Measurements from ENCODE around the gene CDH13. TPM values are rescaled to one million over a fixed set of nuclear protein-coding genes. Genes with fewer than 3 reads are reported as not detected.

The CDH13 gene
- total and polyA plus RNA-seq, 8 donors = 0.12 to 21.4 (median 1.7) TPM; not detected in 1

DNA sequence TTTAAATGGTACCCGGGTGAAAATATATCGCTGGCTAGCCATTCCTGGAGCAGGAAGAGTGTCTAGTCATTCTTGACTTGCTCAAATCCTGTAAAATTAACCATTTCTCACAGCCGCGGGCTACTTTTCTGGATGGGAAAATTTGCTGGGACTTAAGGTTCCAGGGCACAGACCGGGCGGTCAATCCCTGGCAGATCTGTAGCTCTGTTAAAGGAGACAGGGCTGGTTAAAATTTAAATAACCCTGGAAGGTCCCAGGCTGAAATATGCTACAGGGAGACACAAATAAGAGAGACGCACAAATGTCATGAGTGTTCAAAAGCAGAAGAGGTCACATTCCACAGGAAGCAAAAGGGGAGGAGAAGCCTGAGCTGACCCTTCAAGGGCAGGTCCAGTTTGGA, 951.4 kb downstream of the CDH13 start:
- Histone ChIP-seq H3K36me3 (no peaks in the 10 kb centered on the region), H3K27me3 (peaks cover 0 to 4% (median 0%) of the 10 kb centered on the region in 3 donors), H3K4me3 (no peak overlapping the region), H3K9me3 (peaks cover 0 to 13% (median 0%) of the 10 kb centered on the region in 4 donors), H3K4me1 (no peaks in the 10 kb centered on the region), H3K27ac (no peak overlapping the region)
- TF ChIP-seq POLR2AphosphoS5 (IDR thresholded peaks at IDR 0.05) (no peak), POLR2A (IDR thresholded peaks at IDR 0.05) (no peak), EP300 (IDR thresholded peaks at IDR 0.05) (no peak)
- TF ChIP-seq, protein P1, sequence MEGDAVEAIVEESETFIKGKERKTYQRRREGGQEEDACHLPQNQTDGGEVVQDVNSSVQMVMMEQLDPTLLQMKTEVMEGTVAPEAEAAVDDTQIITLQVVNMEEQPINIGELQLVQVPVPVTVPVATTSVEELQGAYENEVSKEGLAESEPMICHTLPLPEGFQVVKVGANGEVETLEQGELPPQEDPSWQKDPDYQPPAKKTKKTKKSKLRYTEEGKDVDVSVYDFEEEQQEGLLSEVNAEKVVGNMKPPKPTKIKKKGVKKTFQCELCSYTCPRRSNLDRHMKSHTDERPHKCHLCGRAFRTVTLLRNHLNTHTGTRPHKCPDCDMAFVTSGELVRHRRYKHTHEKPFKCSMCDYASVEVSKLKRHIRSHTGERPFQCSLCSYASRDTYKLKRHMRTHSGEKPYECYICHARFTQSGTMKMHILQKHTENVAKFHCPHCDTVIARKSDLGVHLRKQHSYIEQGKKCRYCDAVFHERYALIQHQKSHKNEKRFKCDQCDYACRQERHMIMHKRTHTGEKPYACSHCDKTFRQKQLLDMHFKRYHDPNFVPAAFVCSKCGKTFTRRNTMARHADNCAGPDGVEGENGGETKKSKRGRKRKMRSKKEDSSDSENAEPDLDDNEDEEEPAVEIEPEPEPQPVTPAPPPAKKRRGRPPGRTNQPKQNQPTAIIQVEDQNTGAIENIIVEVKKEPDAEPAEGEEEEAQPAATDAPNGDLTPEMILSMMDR (IDR thresholded peaks at IDR 0.05) = no peak
- intact Hi-C loops (cut with DNase I; ENCODE audit: low total_unique reads) = no loop called here
- WGBS, 5 donors = 63 to 85% (median 75%) methylated on average over 7 of the region's 7 CpGs
- DNase-seq = no peak

GRCh38 chr16:83579027-83579426, 952.3 kb downstream of the CDH13 start:
- peaks cover 0 to 13% (median 0%) of the 10 kb centered on the region in 4 donors for H3K9me3 ChIP-seq
- no peak for DNase-seq
- no peaks in the 10 kb centered on the region for H3K4me1 ChIP-seq
- H3K27ac ChIP-seq = no peak overlapping the region
- 19 to 45% (median 28%) methylated on average over 1 of the region's 1 CpG for WGBS, 5 donors
- intact Hi-C loops (cut with DNase I; ENCODE audit: low total_unique reads) = no loop called here
- peaks cover 0 to 4% (median 0%) of the 10 kb centered on the region in 3 donors for H3K27me3 ChIP-seq
- H3K36me3 ChIP-seq = no peaks in the 10 kb centered on the region
- no peak overlapping the region for H3K4me3 ChIP-seq
- TF ChIP-seq POLR2A (IDR thresholded peaks at IDR 0.05) (no peak), EP300 (IDR thresholded peaks at IDR 0.05) (no peak), POLR2AphosphoS5 (IDR thresholded peaks at IDR 0.05) (no peak)
- TF ChIP-seq, protein P1 (IDR thresholded peaks at IDR 0.05) = no peak

DNA sequence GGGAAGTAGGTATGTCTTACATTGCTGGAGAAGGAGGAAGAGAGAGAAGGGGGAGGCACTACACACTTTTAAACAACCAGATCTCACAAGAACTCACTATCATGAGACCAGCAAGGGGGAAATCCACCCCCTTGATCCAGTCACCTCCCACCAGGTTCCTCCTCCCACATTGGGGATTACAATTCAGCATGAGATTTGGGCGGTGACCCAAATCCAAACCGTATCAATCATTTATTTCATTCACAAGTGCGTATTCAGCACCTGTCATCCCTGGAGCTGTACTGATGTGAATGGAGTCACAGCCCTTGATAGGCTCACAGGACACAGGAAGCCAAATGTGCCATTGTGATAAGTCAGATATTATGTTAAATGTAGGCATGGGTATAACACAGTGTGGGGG, 952.7 kb downstream of the CDH13 start:
- 50 to 97% (median 68%) methylated on average over 3 of the region's 3 CpGs for WGBS, 5 donors
- Histone ChIP-seq H3K36me3 (no peaks in the 10 kb centered on the region), H3K4me1 (no peaks in the 10 kb centered on the region), H3K27me3 (peaks cover 0 to 4% (median 0%) of the 10 kb centered on the region in 3 donors), H3K27ac (no peak overlapping the region), H3K9me3 (peaks cover 0 to 13% (median 0%) of the 10 kb centered on the region in 4 donors), H3K4me3 (no peak overlapping the region)
- no peak for TF ChIP-seq POLR2AphosphoS5 (IDR thresholded peaks at IDR 0.05)
- no peak for DNase-seq
- intact Hi-C loops (cut with DNase I; ENCODE audit: low total_unique reads) = no loop called here

DNA sequence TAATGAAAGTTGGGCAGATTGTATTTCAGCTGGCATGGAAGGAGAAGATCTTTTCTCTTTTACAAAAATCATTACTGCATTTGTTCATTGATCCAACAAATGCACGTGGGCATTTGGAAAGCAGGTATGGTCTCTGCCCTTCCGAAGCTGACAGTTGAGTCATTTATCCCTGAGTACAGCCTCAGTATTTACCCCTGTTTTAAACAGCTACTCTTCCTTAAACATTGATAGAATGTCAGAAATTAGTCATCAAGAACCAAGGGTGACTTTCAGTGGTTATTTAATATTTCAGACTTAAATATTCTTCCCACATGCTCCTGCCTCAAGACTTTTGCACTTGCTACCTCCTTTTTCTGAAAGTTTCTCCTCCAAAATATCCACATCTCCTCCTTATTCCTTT, 954.3 kb downstream of the CDH13 start:
- Histone ChIP-seq H3K27me3 (peaks cover 0 to 9% (median 0%) of the 10 kb centered on the region in 3 donors), H3K27ac (no peak overlapping the region), H3K4me3 (no peak overlapping the region), H3K4me1 (no peaks in the 10 kb centered on the region), H3K36me3 (no peaks in the 10 kb centered on the region), H3K9me3 (peaks cover 0 to 4% (median 0%) of the 10 kb centered on the region in 4 donors)
- 54 to 71% (median 60%) methylated on average over 2 of the region's 2 CpGs for WGBS, 5 donors
- TF ChIP-seq POLR2A (IDR thresholded peaks at IDR 0.05) (no peak), POLR2AphosphoS5 (IDR thresholded peaks at IDR 0.05) (no peak), EP300 (IDR thresholded peaks at IDR 0.05) (no peak)
- TF ChIP-seq, protein P1 (IDR thresholded peaks at IDR 0.05) = no peak
- intact Hi-C loops (cut with DNase I; ENCODE audit: low total_unique reads) = no loop called here
- no peak for DNase-seq

DNA sequence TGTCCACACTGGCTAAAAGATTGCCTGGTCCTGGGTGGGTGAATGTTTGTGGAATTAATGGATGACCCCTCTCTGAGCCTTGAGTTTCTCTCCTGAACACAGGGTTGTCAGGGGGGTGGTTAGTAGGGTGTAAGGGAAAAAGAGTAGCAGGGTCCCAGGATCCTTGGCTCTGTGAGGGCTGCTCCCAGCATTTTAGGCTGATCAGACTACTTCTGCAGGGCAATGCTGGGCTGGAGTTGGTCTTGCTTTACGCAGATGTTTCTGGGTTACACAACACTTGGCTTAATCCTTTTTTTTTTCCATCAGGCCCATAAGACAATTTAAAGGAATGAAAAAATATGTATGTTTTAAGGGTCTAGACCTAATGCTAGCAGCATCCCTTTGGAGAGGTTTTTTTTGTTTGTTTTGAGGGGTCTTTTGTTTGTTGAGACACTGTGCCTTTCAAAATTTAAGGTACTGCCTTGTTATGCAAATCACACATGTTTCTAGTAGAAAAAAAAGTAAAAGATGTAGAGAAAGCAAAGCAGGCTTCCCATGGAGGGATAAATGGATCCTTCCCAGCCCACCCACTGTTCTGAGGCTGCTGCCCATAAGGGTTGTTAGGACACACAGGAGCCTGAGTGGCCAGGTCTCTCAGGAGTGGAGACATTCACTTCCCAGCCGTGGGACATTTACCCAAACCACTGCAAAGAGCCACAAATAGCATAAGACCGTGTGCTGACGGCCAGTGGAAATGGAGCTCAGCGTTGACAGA, 955.4 kb downstream of the CDH13 start:
- Histone ChIP-seq H3K4me1 (no peaks in the 10 kb centered on the region), H3K9me3 (no peaks in the 10 kb centered on the region), H3K36me3 (no peaks in the 10 kb centered on the region), H3K27me3 (peaks cover 0 to 9% (median 0%) of the 10 kb centered on the region in 3 donors), H3K27ac (no peak overlapping the region), H3K4me3 (no peak overlapping the region)
- WGBS, 5 donors = 63 to 82% (median 78%) methylated on average over 5 of the region's 5 CpGs
- DNase-seq = no peak
- intact Hi-C loops (cut with DNase I; ENCODE audit: low total_unique reads) = no loop called here
- TF ChIP-seq EP300 (IDR thresholded peaks at IDR 0.05) (no peak), POLR2A (IDR thresholded peaks at IDR 0.05) (no peak), POLR2AphosphoS5 (IDR thresholded peaks at IDR 0.05) (no peak)
- TF ChIP-seq, protein P1 (IDR thresholded peaks at IDR 0.05) = no peak
